ENCODE results near the gene BCAS3. TPM values are rescaled to one million over a fixed set of nuclear protein-coding genes. Genes with fewer than 3 reads are reported as not detected.

Gene BCAS3
- total RNA-seq, 4 donors from 2014 or later, result 20.7 to 76.3 (median 39.8) TPM

DNA sequence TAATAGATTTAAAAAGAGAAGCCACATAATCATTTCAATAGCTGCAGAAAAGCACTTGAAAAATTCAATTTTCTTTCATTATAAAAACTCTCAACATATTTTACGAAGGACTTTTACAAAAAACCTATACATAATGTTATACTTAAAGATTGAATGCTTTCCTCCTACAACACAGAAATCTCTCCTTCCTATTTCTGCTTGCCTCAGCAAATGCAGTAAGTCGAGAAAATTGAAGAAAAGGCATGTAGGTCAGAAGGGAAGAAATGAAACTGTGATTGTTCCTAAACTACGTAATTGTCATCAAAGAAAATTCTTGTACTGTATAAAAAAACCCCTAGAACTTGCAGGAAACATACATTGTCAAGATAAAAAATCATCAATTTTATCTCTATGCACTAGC is 267.1 kb downstream of the BCAS3 start:
- no peak for DNase-seq
- TF ChIP-seq, protein P1, sequence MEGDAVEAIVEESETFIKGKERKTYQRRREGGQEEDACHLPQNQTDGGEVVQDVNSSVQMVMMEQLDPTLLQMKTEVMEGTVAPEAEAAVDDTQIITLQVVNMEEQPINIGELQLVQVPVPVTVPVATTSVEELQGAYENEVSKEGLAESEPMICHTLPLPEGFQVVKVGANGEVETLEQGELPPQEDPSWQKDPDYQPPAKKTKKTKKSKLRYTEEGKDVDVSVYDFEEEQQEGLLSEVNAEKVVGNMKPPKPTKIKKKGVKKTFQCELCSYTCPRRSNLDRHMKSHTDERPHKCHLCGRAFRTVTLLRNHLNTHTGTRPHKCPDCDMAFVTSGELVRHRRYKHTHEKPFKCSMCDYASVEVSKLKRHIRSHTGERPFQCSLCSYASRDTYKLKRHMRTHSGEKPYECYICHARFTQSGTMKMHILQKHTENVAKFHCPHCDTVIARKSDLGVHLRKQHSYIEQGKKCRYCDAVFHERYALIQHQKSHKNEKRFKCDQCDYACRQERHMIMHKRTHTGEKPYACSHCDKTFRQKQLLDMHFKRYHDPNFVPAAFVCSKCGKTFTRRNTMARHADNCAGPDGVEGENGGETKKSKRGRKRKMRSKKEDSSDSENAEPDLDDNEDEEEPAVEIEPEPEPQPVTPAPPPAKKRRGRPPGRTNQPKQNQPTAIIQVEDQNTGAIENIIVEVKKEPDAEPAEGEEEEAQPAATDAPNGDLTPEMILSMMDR (IDR thresholded peaks at IDR 0.05), result no peak
- TF ChIP-seq EP300 (IDR thresholded peaks at IDR 0.05; ENCODE audit: low read depth), result no peak
- TF ChIP-seq POLR2A (IDR thresholded peaks at IDR 0.05), result no peak
- no peak for TF ChIP-seq POLR2AphosphoS5 (IDR thresholded peaks at IDR 0.05)
- 91 to 97% methylated on average over 3 of the region's 3 CpGs for WGBS, 2 donors (ENCODE audit: low coverage in 1 of 2)
- peaks cover 0 to 18% (median 7%) of the 10 kb centered on the region in 4 donors for H3K4me1 ChIP-seq
- no peaks in the 10 kb centered on the region for H3K9me3 ChIP-seq
- no peak overlapping the region for H3K4me3 ChIP-seq
- in situ Hi-C loops (cut with MboI; ENCODE audit: low pct_ligation_motif_present in 1 of 4, low pct_unique_long_range_greater_than_20kb in 1 of 4, low sequenced_read_pairs in 3 of 4), result no loop called here
- intact Hi-C loops (cut with DNase I; ENCODE audit: low total_unique reads), result no loop called here
- H3K27me3 ChIP-seq, result no peaks in the 10 kb centered on the region
- no peaks in the 10 kb centered on the region for H3K36me3 ChIP-seq
- H3K27ac ChIP-seq, result no peak overlapping the region

DNA sequence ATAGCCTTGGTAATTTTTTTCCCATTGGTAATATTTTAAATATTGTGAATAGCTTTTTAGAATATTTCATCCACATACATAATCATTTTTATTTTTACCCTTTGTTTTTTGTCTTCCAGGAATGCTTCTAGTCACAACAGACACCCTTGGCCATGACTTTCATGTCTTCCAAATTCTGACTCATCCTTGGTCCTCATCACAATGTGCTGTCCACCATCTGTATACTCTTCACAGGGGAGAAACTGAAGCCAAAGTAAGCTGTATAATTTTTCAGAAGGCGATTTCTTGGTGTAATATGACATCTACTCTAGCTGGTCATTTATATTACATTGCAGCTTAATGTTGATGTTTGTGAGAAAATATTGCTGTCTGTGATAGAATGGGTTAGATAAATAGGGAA is 269.4 kb downstream of the BCAS3 start:
- in situ Hi-C loops (cut with MboI; ENCODE audit: low pct_ligation_motif_present in 1 of 4, low pct_unique_long_range_greater_than_20kb in 1 of 4, low sequenced_read_pairs in 3 of 4), result no loop called here
- no peaks in the 10 kb centered on the region for H3K27me3 ChIP-seq
- intact Hi-C loops (cut with DNase I; ENCODE audit: low total_unique reads), result no loop called here
- H3K36me3 ChIP-seq, result no peaks in the 10 kb centered on the region
- no peak overlapping the region for H3K4me3 ChIP-seq
- DNase-seq, result no peak
- H3K4me1 ChIP-seq, result no peaks in the 10 kb centered on the region
- TF ChIP-seq, protein P1 (IDR thresholded peaks at IDR 0.05), result no peak
- TF ChIP-seq EP300 (IDR thresholded peaks at IDR 0.05; ENCODE audit: low read depth) (no peak), POLR2AphosphoS5 (IDR thresholded peaks at IDR 0.05) (no peak), POLR2A (IDR thresholded peaks at IDR 0.05) (no peak)
- 75 to 82% methylated on average over 1 of the region's 1 CpG for WGBS, 2 donors (ENCODE audit: low coverage in 1 of 2)
- no peaks in the 10 kb centered on the region for H3K9me3 ChIP-seq
- no peak overlapping the region for H3K27ac ChIP-seq

DNA sequence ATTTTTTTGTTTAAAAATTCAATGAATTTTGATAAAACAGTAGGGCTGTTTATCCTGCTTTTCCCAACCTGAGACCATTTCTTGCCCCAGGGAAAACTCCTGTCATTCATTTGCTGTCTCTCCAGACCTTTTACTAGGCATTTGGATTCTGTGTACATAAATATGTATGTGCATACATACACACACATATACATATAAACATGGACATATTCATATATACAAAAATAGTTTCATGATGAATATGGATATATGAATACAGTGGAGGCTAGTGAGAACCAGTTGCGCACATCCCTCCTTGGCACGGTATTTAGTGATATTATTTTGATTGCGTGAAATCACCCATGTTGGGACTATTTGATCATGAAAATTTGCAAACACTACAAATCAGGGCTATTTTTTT is 269.9 kb downstream of the BCAS3 start:
- Histone ChIP-seq H3K27ac (no peak overlapping the region), H3K27me3 (no peaks in the 10 kb centered on the region), H3K9me3 (no peaks in the 10 kb centered on the region), H3K4me1 (no peaks in the 10 kb centered on the region), H3K36me3 (no peaks in the 10 kb centered on the region), H3K4me3 (no peak overlapping the region)
- WGBS, 2 donors (ENCODE audit: low coverage in 1 of 2), result 98 to 99% methylated on average over 3 of the region's 3 CpGs
- intact Hi-C loops (cut with DNase I; ENCODE audit: low total_unique reads), result no loop called here
- TF ChIP-seq POLR2AphosphoS5 (IDR thresholded peaks at IDR 0.05) (no peak), POLR2A (IDR thresholded peaks at IDR 0.05) (no peak), EP300 (IDR thresholded peaks at IDR 0.05; ENCODE audit: low read depth) (no peak)
- TF ChIP-seq, protein P1 (IDR thresholded peaks at IDR 0.05), result no peak
- DNase-seq, result no peak
- in situ Hi-C loops (cut with MboI; ENCODE audit: low pct_ligation_motif_present in 1 of 4, low pct_unique_long_range_greater_than_20kb in 1 of 4, low sequenced_read_pairs in 3 of 4), result no loop called here

DNA sequence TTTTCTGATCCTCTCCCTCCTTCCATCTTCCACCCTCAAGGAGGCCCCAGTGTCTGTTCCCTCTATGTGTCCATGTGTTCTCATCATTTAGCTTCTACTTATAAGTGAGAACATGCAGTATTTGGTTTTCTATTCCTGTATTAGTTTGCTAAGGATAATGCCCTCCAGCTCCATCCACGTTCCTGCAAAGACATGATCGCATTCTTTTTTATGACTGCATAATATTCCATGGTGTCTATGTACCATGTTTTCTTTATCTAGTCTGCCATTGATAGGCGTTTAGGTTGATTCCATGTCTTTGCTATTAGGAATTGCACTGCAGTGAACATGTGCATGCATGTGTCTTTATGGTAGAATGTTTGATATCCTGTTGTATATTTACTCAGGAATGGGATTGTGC is 275.1 kb downstream of the BCAS3 start:
- no peaks in the 10 kb centered on the region for H3K27me3 ChIP-seq
- no peaks in the 10 kb centered on the region for H3K36me3 ChIP-seq
- DNase-seq, result no peak
- in situ Hi-C loops (cut with MboI; ENCODE audit: low pct_ligation_motif_present in 1 of 4, low pct_unique_long_range_greater_than_20kb in 1 of 4, low sequenced_read_pairs in 3 of 4), result loop anchor here in 1 of 4 donors (25.0 kb wide), 1 partner anchor 240 kb away; no protein-coding TSS in a partner anchor
- no peaks in the 10 kb centered on the region for H3K9me3 ChIP-seq
- no peaks in the 10 kb centered on the region for H3K4me1 ChIP-seq
- no peak for TF ChIP-seq EP300 (IDR thresholded peaks at IDR 0.05; ENCODE audit: low read depth)
- TF ChIP-seq, protein P1 (IDR thresholded peaks at IDR 0.05), result no peak
- no peak for TF ChIP-seq POLR2A (IDR thresholded peaks at IDR 0.05)
- no peak for TF ChIP-seq POLR2AphosphoS5 (IDR thresholded peaks at IDR 0.05)
- 94 to 100% methylated on average over 3 of the region's 3 CpGs for WGBS, 2 donors (ENCODE audit: low coverage in 1 of 2)
- no peak overlapping the region for H3K27ac ChIP-seq
- no peak overlapping the region for H3K4me3 ChIP-seq
- intact Hi-C loops (cut with DNase I; ENCODE audit: low total_unique reads), result no loop called here

All from transverse colon (tissue), 4 donors.